Measurements from ENCODE around the gene CENPC. TPM values are rescaled to one million over a fixed set of nuclear protein-coding genes. Genes with fewer than 3 reads are reported as not detected.
"Not testable (repeated sequence)": the region's sequence is repeated elsewhere in the genome, so short reads cannot be mapped to it uniquely, and the experiment has no call there.

Gene CENPC
- total RNA-seq, 2 experiments from 2014 or later: 23.5 to 24.3 TPM

- peaks cover 6% of the 10 kb centered on the region for H3K4me1 Mint-ChIP-seq
- no peak overlapping the region for H3K4me3 Mint-ChIP-seq
- no peaks in the 10 kb centered on the region for H3K9me3 Mint-ChIP-seq
- no peak overlapping the region for H3K27ac Mint-ChIP-seq
- H3K36me3 Mint-ChIP-seq: no peaks in the 10 kb centered on the region
- no peaks in the 10 kb centered on the region for H3K27me3 Mint-ChIP-seq
- no peak for DNase-seq
Observed at GRCh38 chr4:67568820-67569219, 23.5 kb upstream of the CENPC start.

- Mint-ChIP-seq H3K27ac (no peak overlapping the region), H3K4me1 (no peaks in the 10 kb centered on the region), H3K4me3 (no peak overlapping the region), H3K36me3 (peaks cover 2% of the 10 kb centered on the region), H3K27me3 (no peaks in the 10 kb centered on the region), H3K9me3 (no peaks in the 10 kb centered on the region)
- DNase-seq: no peak
Observed at GRCh38 chr4:67566335-67566734, 21.0 kb upstream of the CENPC start.

GRCh38 chr4:67565284-67565683 is 20.0 kb upstream of the CENPC start:
- Mint-ChIP-seq H3K9me3 (no peaks in the 10 kb centered on the region), H3K4me3 (no peak overlapping the region), H3K4me1 (no peaks in the 10 kb centered on the region), H3K36me3 (peaks cover 2% of the 10 kb centered on the region), H3K27me3 (no peaks in the 10 kb centered on the region), H3K27ac (no peak overlapping the region)
- no peak for DNase-seq

- H3K4me1 Mint-ChIP-seq: peaks cover 7% of the 10 kb centered on the region
- H3K4me3 Mint-ChIP-seq: peak within 1 kb of the TSS; percentile 85
- DNase-seq: peak; percentile 19
- peaks cover 2% of the 10 kb centered on the region for H3K36me3 Mint-ChIP-seq
- peak within 1 kb of the TSS; percentile 89 for H3K27ac Mint-ChIP-seq
- H3K9me3 Mint-ChIP-seq: no peaks in the 10 kb centered on the region
- H3K27me3 Mint-ChIP-seq: no peaks in the 10 kb centered on the region
Observed at GRCh38 chr4:67558493-67558892, 13.2 kb upstream of the CENPC start, which contains the start of gene STAP1. Gene STAP1 (plus strand): TSS chr4:67558727. CDS start chr4:67558810, 83 bp downstream.

GRCh38 chr4:67556436-67556835 is 11.1 kb upstream of the CENPC start:
- peaks cover 7% of the 10 kb centered on the region for H3K4me1 Mint-ChIP-seq
- no peak for DNase-seq
- no peak overlapping the region for H3K4me3 Mint-ChIP-seq
- no peaks in the 10 kb centered on the region for H3K27me3 Mint-ChIP-seq
- no peaks in the 10 kb centered on the region for H3K36me3 Mint-ChIP-seq
- no peak overlapping the region for H3K27ac Mint-ChIP-seq
- H3K9me3 Mint-ChIP-seq: no peaks in the 10 kb centered on the region

- Mint-ChIP-seq H3K36me3 (no peaks in the 10 kb centered on the region), H3K4me3 (no peak overlapping the region), H3K4me1 (peaks cover 7% of the 10 kb centered on the region), H3K9me3 (no peaks in the 10 kb centered on the region), H3K27ac (no peak overlapping the region), H3K27me3 (no peaks in the 10 kb centered on the region)
- DNase-seq: no peak
Observed at GRCh38 chr4:67555447-67555846, 10.1 kb upstream of the CENPC start.

GRCh38 chr4:67554096-67554495 is 8.8 kb upstream of the CENPC start:
- H3K9me3 Mint-ChIP-seq: no peaks in the 10 kb centered on the region
- no peaks in the 10 kb centered on the region for H3K36me3 Mint-ChIP-seq
- H3K4me3 Mint-ChIP-seq: no peak overlapping the region
- no peak for DNase-seq
- H3K4me1 Mint-ChIP-seq: peaks cover 7% of the 10 kb centered on the region
- H3K27me3 Mint-ChIP-seq: no peaks in the 10 kb centered on the region
- no peak overlapping the region for H3K27ac Mint-ChIP-seq

- H3K27ac Mint-ChIP-seq, H3K4me3 Mint-ChIP-seq, DNase-seq, H3K27me3 Mint-ChIP-seq, H3K9me3 Mint-ChIP-seq, H3K36me3 Mint-ChIP-seq, H3K4me1 Mint-ChIP-seq: not testable (repeated sequence)
Observed at GRCh38 chr4:67552146-67552792, 7.0 kb upstream of the CENPC start.

- H3K27me3 Mint-ChIP-seq: no peaks in the 10 kb centered on the region
- no peaks in the 10 kb centered on the region for H3K9me3 Mint-ChIP-seq
- H3K27ac Mint-ChIP-seq: no peak overlapping the region
- H3K4me3 Mint-ChIP-seq: no peak overlapping the region
- H3K36me3 Mint-ChIP-seq: no peaks in the 10 kb centered on the region
- no peak for DNase-seq
- peaks cover 7% of the 10 kb centered on the region for H3K4me1 Mint-ChIP-seq
Observed at GRCh38 chr4:67550857-67551256, 5.6 kb upstream of the CENPC start.

GRCh38 chr4:67550451-67550850 is 5.1 kb upstream of the CENPC start:
- Mint-ChIP-seq H3K9me3 (no peaks in the 10 kb centered on the region), H3K36me3 (no peaks in the 10 kb centered on the region), H3K27me3 (no peaks in the 10 kb centered on the region), H3K4me3 (no peak overlapping the region), H3K4me1 (peaks cover 7% of the 10 kb centered on the region), H3K27ac (no peak overlapping the region)
- DNase-seq: no peak

- H3K27ac Mint-ChIP-seq: no peak overlapping the region
- peaks cover 3% of the 10 kb centered on the region for H3K36me3 Mint-ChIP-seq
- no peaks in the 10 kb centered on the region for H3K27me3 Mint-ChIP-seq
- H3K4me3 Mint-ChIP-seq: no peak overlapping the region
- peaks cover 7% of the 10 kb centered on the region for H3K4me1 Mint-ChIP-seq
- H3K9me3 Mint-ChIP-seq: no peaks in the 10 kb centered on the region
- no peak for DNase-seq
Observed at GRCh38 chr4:67549123-67549522, 3.8 kb upstream of the CENPC start.

GRCh38 chr4:67546971-67547370 is 1.7 kb upstream of the CENPC start:
- H3K4me3 Mint-ChIP-seq: peak overlapping the region; percentile 22
- no peaks in the 10 kb centered on the region for H3K27me3 Mint-ChIP-seq
- H3K4me1 Mint-ChIP-seq: peaks cover 27% of the 10 kb centered on the region
- no peaks in the 10 kb centered on the region for H3K9me3 Mint-ChIP-seq
- peaks cover 13% of the 10 kb centered on the region for H3K36me3 Mint-ChIP-seq
- no peak for DNase-seq
- H3K27ac Mint-ChIP-seq: no peak overlapping the region

GRCh38 chr4:67546004-67546356 is 677 bp upstream of the CENPC start:
- no peaks in the 10 kb centered on the region for H3K9me3 Mint-ChIP-seq
- no peak for DNase-seq
- H3K4me3 Mint-ChIP-seq: peak overlapping the region; percentile 99
- H3K36me3 Mint-ChIP-seq: peaks cover 19% of the 10 kb centered on the region
- H3K27me3 Mint-ChIP-seq: no peaks in the 10 kb centered on the region
- H3K27ac Mint-ChIP-seq: no peak overlapping the region
- H3K4me1 Mint-ChIP-seq: peaks cover 33% of the 10 kb centered on the region

- H3K27ac Mint-ChIP-seq: no peak overlapping the region
- H3K27me3 Mint-ChIP-seq: no peaks in the 10 kb centered on the region
- DNase-seq: no peak
- H3K36me3 Mint-ChIP-seq: peaks cover 36% of the 10 kb centered on the region
- H3K4me3 Mint-ChIP-seq: no peak overlapping the region
- peaks cover 47% of the 10 kb centered on the region for H3K4me1 Mint-ChIP-seq
- H3K9me3 Mint-ChIP-seq: no peaks in the 10 kb centered on the region
Observed at GRCh38 chr4:67542076-67542475, 3.2 kb downstream of the CENPC start.

- no peaks in the 10 kb centered on the region for H3K9me3 Mint-ChIP-seq
Observed at GRCh38 chr4:67539830-67540229, 5.5 kb downstream of the CENPC start.

GRCh38 chr4:67535280-67535840 is 9.9 kb downstream of the CENPC start:
- Mint-ChIP-seq H3K27ac (peak overlapping the region; percentile 1), H3K4me1 (peaks cover 29% of the 10 kb centered on the region), H3K27me3 (no peaks in the 10 kb centered on the region), H3K9me3 (peaks cover 7% of the 10 kb centered on the region), H3K36me3 (peaks cover 64% of the 10 kb centered on the region), H3K4me3 (no peak overlapping the region)
- DNase-seq: no peak

More at GRCh38 chr4:67539830-67540229, 5.5 kb downstream of the CENPC start:
- Mint-ChIP-seq H3K27ac (no peak overlapping the region), H3K4me3 (no peak overlapping the region), H3K4me1 (peaks cover 50% of the 10 kb centered on the region), H3K36me3 (peaks cover 47% of the 10 kb centered on the region), H3K27me3 (no peaks in the 10 kb centered on the region)
- no peak for DNase-seq
